Prostate gland (tissue), 2 donors: ENCODE results near the gene SGK2.

ENCODE experiments used
- CTCF ChIP-seq, 4 experiments: fragments of 200-600 bp in 2 of 4; fragments of 450-650 bp in 2 of 4; sonication (generic) in 2 of 4; IDR thresholded peaks; 1 replicate in 3 of 4; 2 replicates in 1 of 4; pipeline ENCODE4 v1.5.1; 2016 to 2019; ENCODE audit warnings: antibody characterized with exemption in 4 of 4, mild to moderate bottlenecking in 2 of 4, moderate library complexity in 2 of 4
- POLR2AphosphoS5 ChIP-seq: sonication (generic); formaldehyde crosslinking; IDR thresholded peaks from one replicate; pipeline ENCODE4 v1.6.1; 2017; ENCODE audit warnings: antibody characterized with exemption

- TF ChIP-seq CTCF (IDR thresholded peaks at IDR 0.05) (no peak), POLR2AphosphoS5 (no peak)
These were observed 43.2 kb upstream of the SGK2 start for GRCh38 chr20:43515628-43516027.
